T47D (cell line): ENCODE results near the gene IMP4.

Experiments used
- DNase-seq, 2 experiments: peaks; one replicate each; pipeline versions ENCODE4 v3.0.0 to v3.0.0-alpha.2; 2011 to 2012; ENCODE audit warnings: low read depth in 1 of 2, low spot score in 1 of 2
- JUND ChIP-seq: IDR thresholded peaks from 2 replicates; pipeline ENCODE4 v1.6.1; 2012; ENCODE audit warnings: low read depth
- in situ Hi-C: cut with HindIII; loops from 2 replicates; pipeline ENCODE4 v1.10.0; 2016; ENCODE audit warnings: low sequenced_read_pairs, low pct_unique_long_range_greater_than_20kb

IMP4 gene

DNA sequence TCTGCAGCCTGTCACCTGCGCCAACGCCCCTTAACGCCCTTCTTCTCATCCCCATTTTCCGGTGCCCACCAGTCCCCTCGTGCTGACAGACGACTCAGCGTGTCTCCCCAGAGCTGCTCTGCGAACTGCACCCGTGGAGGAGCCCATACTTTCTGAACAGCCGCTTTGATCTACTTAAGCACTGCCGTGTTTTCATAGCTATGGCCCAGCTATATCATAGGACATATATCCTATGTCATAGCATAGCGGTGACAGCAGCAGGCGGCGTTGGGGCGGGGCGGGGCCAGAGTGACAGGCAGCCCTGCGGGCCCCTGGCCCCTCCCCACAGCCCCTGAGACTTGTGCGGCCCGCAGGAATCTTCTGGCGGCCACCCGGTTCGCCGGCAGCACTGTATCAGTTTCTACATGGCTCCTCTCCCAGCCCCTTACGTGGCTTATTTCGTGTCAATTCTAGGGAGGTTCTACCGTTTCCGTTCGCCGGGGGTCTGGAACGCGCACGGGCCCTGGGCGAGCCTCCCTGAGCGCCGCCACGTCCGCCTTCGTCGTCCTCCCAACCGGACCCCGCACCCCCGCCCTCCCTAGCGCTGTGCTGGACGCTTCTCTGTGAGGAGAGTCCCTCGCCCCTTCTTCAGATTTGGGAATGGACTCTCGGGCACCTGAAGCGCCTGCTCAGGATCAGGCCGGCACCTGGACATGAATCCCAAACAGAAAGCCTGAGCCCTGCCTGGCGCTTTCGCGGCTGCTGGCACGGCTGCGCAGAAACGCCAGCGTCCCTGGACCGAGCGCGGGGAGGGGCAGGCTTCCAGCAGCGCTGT lies 48.6 kb downstream of the IMP4 start:
- DNase-seq: peak; percentile 48 to 76
- TF ChIP-seq JUND: no peak
- in situ Hi-C loops: no loop called here

DNA sequence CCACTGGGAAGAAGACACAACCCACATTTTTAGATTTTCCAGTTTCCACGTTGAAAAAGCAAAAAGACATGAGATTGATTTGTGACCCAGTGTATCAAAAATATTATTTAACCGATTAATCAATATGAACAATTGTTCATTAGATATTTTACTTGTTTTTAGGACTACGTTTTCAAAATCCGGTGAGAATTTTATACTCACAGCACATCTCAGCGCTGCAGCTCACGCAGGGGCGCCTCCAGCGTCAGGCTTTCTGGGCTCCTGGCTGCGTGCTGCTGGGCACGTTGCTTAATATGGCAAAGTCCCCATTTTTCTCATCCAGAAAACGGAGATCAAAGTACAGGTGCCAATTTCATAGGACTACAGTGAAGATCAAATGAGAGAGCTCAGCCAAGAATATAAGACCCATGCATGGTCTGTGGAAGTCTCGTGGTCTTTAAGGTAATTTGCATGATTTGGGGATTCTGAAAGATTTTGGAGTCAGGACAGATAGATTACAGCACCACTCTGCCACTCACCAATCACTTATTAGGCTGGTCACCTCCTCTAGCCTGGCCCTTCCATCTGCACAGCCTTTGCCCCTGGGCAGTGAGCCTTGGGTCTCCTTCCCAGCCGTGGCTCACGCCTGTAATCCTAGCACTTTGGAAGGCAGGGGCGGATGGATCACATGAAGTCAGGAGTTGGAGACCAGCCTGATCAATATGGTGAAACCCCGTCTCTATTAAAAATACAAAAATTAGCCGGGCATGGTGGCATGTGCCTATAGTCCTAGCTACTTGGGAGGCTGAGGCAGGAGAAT lies 49.4 kb downstream of the IMP4 start:
- DNase-seq: no peak
- in situ Hi-C loops: no loop called here
- TF ChIP-seq JUND: no peak

GRCh38 chr2:130393318-130393910 lies 50.7 kb downstream of the IMP4 start:
- in situ Hi-C loops: no loop called here
- no peak for TF ChIP-seq JUND
- no peak for DNase-seq
